Ovary (tissue), 3 donors: Measurements from ENCODE around the gene TMEM238L.

ENCODE experiments used
- CTCF ChIP-seq, 3 donors: fragments of 450-650 bp in 2 of 3; fragments of 200-600 bp in 1 of 3; IDR thresholded peaks; one replicate each; pipeline versions ENCODE4 v1.5.1 to v1.8.0; 2016 to 2022; ENCODE audit warnings: antibody characterized with exemption in 3 of 3, mild to moderate bottlenecking in 1 of 3
- EP300 ChIP-seq: sonication (generic); formaldehyde crosslinking; IDR thresholded peaks from one replicate; pipeline ENCODE4 v1.6.1; 2017; ENCODE audit warnings: antibody characterized with exemption
- POLR2A ChIP-seq: fragments of 450-650 bp; IDR thresholded peaks from one replicate; pipeline ENCODE4 v1.6.1; 2017; ENCODE audit warnings: antibody characterized with exemption, mild to moderate bottlenecking, moderate library complexity
- donor health status: DM: no; HTN: no; CAD: no.

GRCh38 chr17:10754109-10754508, 49.8 kb downstream of the TMEM238L start:
- TF ChIP-seq CTCF (IDR thresholded peaks at IDR 0.05) (no peak), POLR2A (no peak), EP300 (no peak)
